IMR-90 (cell line): ENCODE results near the gene RAD51B. TPM values are rescaled to one million over a fixed set of nuclear protein-coding genes. Genes with fewer than 3 reads are reported as not detected.

Experiments
- polyA plus RNA-seq, 3 experiments: library from polyadenylated mRNA; depleted of rRNA; stranded (reverse); fragments of >200 nt; gene quantifications; 2 replicates each; pipeline ENCODE4 v1.2.3, GENCODE V29; 2012; ENCODE audit warnings: low replicate concordance in 1 of 3
- total RNA-seq: library from RNA; depleted of rRNA; stranded (reverse); fragments of >200 nt; gene quantifications from 2 replicates; pipeline ENCODE4 v1.2.3, GENCODE V29; 2012
- TF ChIP-seq, protein P1 (sequence below): conservative IDR thresholded peaks from 2 replicates; pipeline ENCODE4 v1.5.1; 2012; ENCODE audit warnings: mild to moderate bottlenecking, low read depth, low read length, improper control_type of control experiment

Gene RAD51B
- total and polyA plus RNA-seq, 2 of the 4 experiments (the other 2 are of a cell fraction) = 5.1 to 18.8 TPM

DNA sequence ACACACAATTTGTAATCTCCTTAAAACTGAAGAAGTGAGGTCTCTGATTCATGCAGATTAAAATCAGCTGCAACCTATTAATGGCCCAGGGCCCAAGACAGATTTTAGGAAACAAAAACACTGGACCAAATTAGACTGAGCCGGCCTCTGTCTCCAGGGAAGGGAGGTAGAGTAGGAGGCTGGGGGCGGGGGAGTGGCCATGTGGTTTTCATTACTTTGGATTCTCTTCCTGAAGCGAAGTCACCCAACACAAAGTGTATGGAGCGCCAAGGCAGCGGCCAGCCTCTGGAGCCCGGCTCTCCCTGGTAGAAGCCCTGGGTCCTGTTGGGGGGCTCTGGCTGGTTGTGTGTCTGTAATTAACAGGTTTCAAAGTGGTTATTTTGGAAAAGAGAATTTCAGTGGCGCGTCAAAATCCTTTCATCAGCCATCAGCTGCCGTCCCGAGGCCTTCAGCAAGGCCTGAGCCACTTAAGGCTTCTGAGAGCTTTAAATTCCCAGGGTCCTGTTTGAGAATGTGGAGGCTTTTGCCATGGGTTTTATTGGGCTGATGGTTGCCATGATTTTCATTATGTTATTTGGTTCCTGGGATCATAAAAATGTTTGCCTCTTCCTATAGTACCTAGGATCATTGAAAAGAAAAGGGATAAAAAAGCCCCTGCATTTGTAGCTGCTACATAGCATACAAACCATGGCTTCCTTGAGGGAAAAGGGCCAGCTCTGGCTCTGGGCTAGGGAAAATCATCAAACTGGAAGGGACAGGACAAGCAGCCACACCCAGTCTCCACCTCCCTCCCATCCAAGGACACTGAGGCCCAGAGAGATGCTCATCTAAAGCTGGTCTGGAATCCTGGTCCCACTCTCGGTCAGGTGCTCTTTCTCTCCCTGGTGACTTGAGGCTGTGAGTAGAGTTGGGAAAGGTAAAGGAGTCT, 690.9 kb downstream of the RAD51B start (continued):
- TF ChIP-seq, protein P1, sequence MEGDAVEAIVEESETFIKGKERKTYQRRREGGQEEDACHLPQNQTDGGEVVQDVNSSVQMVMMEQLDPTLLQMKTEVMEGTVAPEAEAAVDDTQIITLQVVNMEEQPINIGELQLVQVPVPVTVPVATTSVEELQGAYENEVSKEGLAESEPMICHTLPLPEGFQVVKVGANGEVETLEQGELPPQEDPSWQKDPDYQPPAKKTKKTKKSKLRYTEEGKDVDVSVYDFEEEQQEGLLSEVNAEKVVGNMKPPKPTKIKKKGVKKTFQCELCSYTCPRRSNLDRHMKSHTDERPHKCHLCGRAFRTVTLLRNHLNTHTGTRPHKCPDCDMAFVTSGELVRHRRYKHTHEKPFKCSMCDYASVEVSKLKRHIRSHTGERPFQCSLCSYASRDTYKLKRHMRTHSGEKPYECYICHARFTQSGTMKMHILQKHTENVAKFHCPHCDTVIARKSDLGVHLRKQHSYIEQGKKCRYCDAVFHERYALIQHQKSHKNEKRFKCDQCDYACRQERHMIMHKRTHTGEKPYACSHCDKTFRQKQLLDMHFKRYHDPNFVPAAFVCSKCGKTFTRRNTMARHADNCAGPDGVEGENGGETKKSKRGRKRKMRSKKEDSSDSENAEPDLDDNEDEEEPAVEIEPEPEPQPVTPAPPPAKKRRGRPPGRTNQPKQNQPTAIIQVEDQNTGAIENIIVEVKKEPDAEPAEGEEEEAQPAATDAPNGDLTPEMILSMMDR = no peak
